GM23338 (cell line): ENCODE data around the gene MYH10. TPM values are rescaled to one million over a fixed set of nuclear protein-coding genes. Genes with fewer than 3 reads are reported as not detected.

Experiments used
- ATAC-seq: fragments of 200-7000 bp; cut with Tn5 transposase; 3 replicates; pipeline ENCODE4 v1.9.1; 2020
- DNase-seq: peaks from one replicate; pipeline ENCODE4 v3.0.0-alpha.2; 2015; ENCODE audit warnings: low spot score
- H2AFZ ChIP-seq: fragments of 200-600 bp; sonication (generic); 2 replicates; pipeline ENCODE4 v1.8.0; 2016; ENCODE audit warnings: antibody characterized with exemption, mild to moderate bottlenecking, moderate library complexity
- H3F3A ChIP-seq: fragments of 200-600 bp; sonication (generic); replicated peaks from 2 replicates; pipeline ENCODE4 v1.8.0; 2017; ENCODE audit warnings: antibody characterized with exemption, mixed run types, low read depth
- H3K27ac ChIP-seq: fragments of 200-600 bp; sonication (generic); 2 replicates; pipeline ENCODE4 v1.6.1; 2016; ENCODE audit warnings: low read depth
- H3K27me3 ChIP-seq: fragments of 200-600 bp; sonication (generic); 2 replicates; pipeline ENCODE4 v1.8.0; 2016; ENCODE audit warnings: mild to moderate bottlenecking, mixed run types, moderate library complexity; ENCODE audit not compliant: insufficient read depth
- H3K36me3 ChIP-seq: fragments of 200-600 bp; sonication (generic); 2 replicates; pipeline ENCODE4 v1.8.0; 2016; ENCODE audit warnings: mild to moderate bottlenecking; ENCODE audit not compliant: insufficient read depth
- H3K4me1 ChIP-seq: fragments of 200-600 bp; sonication (generic); 2 replicates; pipeline ENCODE4 v1.8.0; 2016; ENCODE audit warnings: mild to moderate bottlenecking, moderate library complexity; ENCODE audit not compliant: insufficient read depth
- H3K4me2 ChIP-seq: fragments of 200-600 bp; sonication (generic); 2 replicates; pipeline ENCODE4 v1.7.1; 2017; ENCODE audit warnings: mixed run types
- H3K4me3 ChIP-seq: fragments of 200-600 bp; sonication (generic); 2 replicates; pipeline ENCODE4 v1.6.1; 2016; ENCODE audit warnings: mixed run types
- H3K79me2 ChIP-seq: fragments of 200-600 bp; sonication (generic); replicated peaks from 2 replicates; pipeline ENCODE4 v1.8.0; 2017; ENCODE audit warnings: mild to moderate bottlenecking; ENCODE audit not compliant: insufficient read depth
- H3K9me2 ChIP-seq: fragments of 200-600 bp; sonication (generic); 2 replicates; pipeline ENCODE4 v1.8.0; 2017; ENCODE audit not compliant: insufficient read depth
- H4K20me1 ChIP-seq: fragments of 200-600 bp; sonication (generic); replicated peaks from 2 replicates; pipeline ENCODE4 v1.8.0; 2017; ENCODE audit warnings: mild to moderate bottlenecking; ENCODE audit not compliant: insufficient read depth
- H3K27ac Mint-ChIP-seq: 2 replicates; pipeline ENCODE4 v1.8.0; 2020; ENCODE audit warnings: inconsistent platforms, mild to moderate bottlenecking, moderate library complexity, mixed read lengths
- H3K27me3 Mint-ChIP-seq: 3 replicates; pipeline ENCODE4 v1.8.0; 2022; ENCODE audit warnings: low read depth, mild to moderate bottlenecking, moderate library complexity, mixed read lengths, inconsistent platforms; ENCODE audit not compliant: insufficient read depth, poor library complexity
- H3K36me3 Mint-ChIP-seq: 3 replicates; pipeline ENCODE4 v1.8.0; 2021; ENCODE audit warnings: low read depth, mild to moderate bottlenecking, inconsistent platforms, moderate library complexity, mixed read lengths
- H3K4me1 Mint-ChIP-seq: 3 replicates; pipeline ENCODE4 v1.8.0; 2020; ENCODE audit warnings: mild to moderate bottlenecking, inconsistent platforms, mixed read lengths
- H3K4me3 Mint-ChIP-seq: 3 replicates; pipeline ENCODE4 v1.8.0; 2021; ENCODE audit warnings: moderate library complexity, mild to moderate bottlenecking, inconsistent platforms, mixed read lengths
- H3K9me3 Mint-ChIP-seq: 3 replicates; pipeline ENCODE4 v1.8.0; 2020; ENCODE audit warnings: moderate library complexity, mild to moderate bottlenecking, inconsistent platforms, mixed read lengths
- CREB1 ChIP-seq: fragments of 250-450 bp; sonication (Bioruptor Pico); IDR thresholded peaks from 2 replicates; pipeline ENCODE4 v1.5.0; 2020; ENCODE audit warnings: low read depth, mild to moderate bottlenecking, moderate library complexity
- CTCF ChIP-seq, 2 experiments: fragments of 200-600 bp in 1 of 2; sonication (generic) in 1 of 2; conservative IDR thresholded peaks; 2 replicates each; pipeline versions ENCODE4 v1.5.1 to v1.6.1; 2016 to 2017; ENCODE audit warnings: antibody characterized with exemption in 2 of 2, low read depth in 2 of 2, mild to moderate bottlenecking in 2 of 2, moderate library complexity in 1 of 2
- ETS1 ChIP-seq: IDR thresholded peaks from 2 replicates; pipeline ENCODE4 v1.6.1; 2016; ENCODE audit warnings: antibody characterized with exemption
- EZH2 ChIP-seq: fragments of 200-600 bp; sonication (generic); IDR thresholded peaks from one replicate; pipeline ENCODE4 v1.8.0; 2017; ENCODE audit warnings: antibody characterized with exemption, mild to moderate bottlenecking, low read depth; ENCODE audit not compliant: unreplicated experiment
- EZH2phosphoT487 ChIP-seq: fragments of 200-600 bp; sonication (generic); IDR thresholded peaks from one replicate; pipeline ENCODE4 v1.8.1; 2018; ENCODE audit warnings: antibody characterized with exemption; ENCODE audit not compliant: unreplicated experiment
- JUNB ChIP-seq: IDR thresholded peaks from one replicate; pipeline ENCODE4 v1.6.1; 2016; ENCODE audit warnings: antibody characterized with exemption; ENCODE audit not compliant: unreplicated experiment
- NANOG ChIP-seq: IDR thresholded peaks from 2 replicates; pipeline ENCODE4 v1.6.1; 2016; ENCODE audit warnings: antibody characterized with exemption, borderline replicate concordance
- POLR2AphosphoS5 ChIP-seq: IDR thresholded peaks from 2 replicates; pipeline ENCODE4 v1.6.1; 2016; ENCODE audit warnings: antibody characterized with exemption, low read depth
- REST ChIP-seq: IDR thresholded peaks from one replicate; pipeline ENCODE4 v1.6.1; 2018; ENCODE audit warnings: antibody characterized with exemption; ENCODE audit not compliant: unreplicated experiment
- STAT1 ChIP-seq: IDR thresholded peaks from one replicate; pipeline ENCODE4 v1.6.1; 2016; ENCODE audit warnings: antibody characterized with exemption; ENCODE audit not compliant: unreplicated experiment
- ZNF114 ChIP-seq: fragments of 250-450 bp; sonication (Bioruptor Pico); IDR thresholded peaks from 2 replicates; pipeline ENCODE4 v1.5.0; 2020; ENCODE audit warnings: mild to moderate bottlenecking, moderate library complexity
- ZNF331 ChIP-seq: fragments of 250-450 bp; sonication (Bioruptor Pico); IDR thresholded peaks from 2 replicates; pipeline ENCODE4 v1.5.0; 2020; ENCODE audit warnings: low read depth, mild to moderate bottlenecking, moderate library complexity
- ZNF462 ChIP-seq: fragments of 250-450 bp; sonication (Bioruptor Pico); IDR thresholded peaks from 2 replicates; pipeline ENCODE4 v1.5.0; 2020; ENCODE audit warnings: mild to moderate bottlenecking, moderate library complexity
- polyA plus RNA-seq: library from polyadenylated mRNA; unstranded; fragments of >200 nt; fragmentation: Nextera tagmentation; extraction: Ambion mirVana; gene quantifications from 2 replicates; pipeline ENCODE4 v1.2.1, GENCODE V29; 2016
- total RNA-seq: library from RNA; depleted of rRNA; stranded (reverse); fragments of >200 nt; shearing (Covaris generic); gene quantifications from 2 replicates; pipeline ENCODE4 v1.2.3, GENCODE V29; 2014

The MYH10 gene
- total and polyA plus RNA-seq, 2 experiments from 2014 or later: 89.5 to 230 TPM

GRCh38 chr17:8492121-8492520, 138.4 kb downstream of the MYH10 start:
- peaks cover 96% of the 10 kb centered on the region for H3K36me3 Mint-ChIP-seq

More at GRCh38 chr17:8492121-8492520, 138.4 kb downstream of the MYH10 start:
- Mint-ChIP-seq H3K9me3 (no peaks in the 10 kb centered on the region), H3K4me1 (no peaks in the 10 kb centered on the region), H3K27me3 (peaks cover 10% of the 10 kb centered on the region), H3K4me3 (no peak overlapping the region), H3K27ac (no peak overlapping the region)
- DNase-seq (no peak), ATAC-seq (no peak)
- Histone ChIP-seq H3K79me2 (no peaks in the 10 kb centered on the region), H3K27me3 (no peaks in the 10 kb centered on the region), H3K9me2 (no peaks in the 10 kb centered on the region), H4K20me1 (peaks cover 5% of the 10 kb centered on the region), H3K4me1 (no peaks in the 10 kb centered on the region), H3F3A (0 out of 2 replicates have a peak, but pooled peaks cover 8% of the 10 kb centered on the region), H2AFZ (no peak overlapping the region), H3K27ac (peak overlapping the region; percentile 26; the same call in 1 of the 2 replicates), H3K36me3 (peaks cover 88% of the 10 kb centered on the region), H3K4me3 (no peak overlapping the region), H3K4me2 (no peak overlapping the region)
- TF ChIP-seq ETS1: no peak
- TF ChIP-seq NANOG: no peak
- TF ChIP-seq REST: no peak
- no peak for TF ChIP-seq ZNF114 (CRISPR knock-in tag)
- TF ChIP-seq JUNB: no peak
- TF ChIP-seq EZH2phosphoT487: no peak
- TF ChIP-seq ZNF331 (CRISPR knock-in tag): no peak
- no peak for TF ChIP-seq EZH2
- TF ChIP-seq ZNF462 (CRISPR knock-in tag): no peak
- no peak for TF ChIP-seq CREB1 (CRISPR knock-in tag)
- TF ChIP-seq POLR2AphosphoS5: no peak
- TF ChIP-seq STAT1: no peak
- TF ChIP-seq CTCF (conservative IDR thresholded peaks at IDR 0.05; ENCODE audit: low read depth in 2 of 2): no peak
